Measurements from ENCODE around the gene ASB18. TPM values are rescaled to one million over a fixed set of nuclear protein-coding genes. Genes with fewer than 3 reads are reported as not detected.

The ASB18 gene
- total and polyA plus RNA-seq, 2 experiments from 2014 or later = not detected

GRCh38 chr2:236157815-236158498 lies 106.2 kb downstream of the ASB18 start:
- peak overlapping the region; percentile 80 for H3K4me2 ChIP-seq
- H4K20me1 ChIP-seq (replicated peaks; ENCODE audit: insufficient read depth) = no peaks in the 10 kb centered on the region
- TF ChIP-seq ZNF331 (CRISPR knock-in tag; IDR thresholded peaks at IDR 0.05; ENCODE audit: low read depth) (no peak), ZNF114 (CRISPR knock-in tag; IDR thresholded peaks at IDR 0.05) (no peak), EZH2phosphoT487 (IDR thresholded peaks at IDR 0.05; ENCODE audit: unreplicated experiment) (no peak), REST (IDR thresholded peaks at IDR 0.05; ENCODE audit: unreplicated experiment) (no peak)
- H3K36me3 Mint-ChIP-seq (ENCODE audit: low read depth) = peaks cover under 1% of the 10 kb centered on the region; the same call in 1 of the 3 replicates
- no peak overlapping the region for H3K27ac ChIP-seq (ENCODE audit: low read depth)
- H2AFZ ChIP-seq = no peak overlapping the region
- no peak for DNase-seq (ENCODE audit: low spot score)
- H3K9me3 Mint-ChIP-seq = peaks cover 8% of the 10 kb centered on the region
- H3K79me2 ChIP-seq (replicated peaks; ENCODE audit: insufficient read depth) = no peaks in the 10 kb centered on the region
- no peak overlapping the region for H3K27ac Mint-ChIP-seq
- H3K9me2 ChIP-seq (ENCODE audit: insufficient read depth) = no peaks in the 10 kb centered on the region
- peaks cover 33% of the 10 kb centered on the region for H3K4me1 ChIP-seq (ENCODE audit: insufficient read depth)
- H3K27me3 Mint-ChIP-seq (ENCODE audit: insufficient read depth, low read depth, poor library complexity) = peaks cover 75% of the 10 kb centered on the region
- peak overlapping the region; percentile 50; the same call in 1 of the 2 replicates for H3K4me3 ChIP-seq
- H3K4me3 Mint-ChIP-seq = peak overlapping the region; percentile 50; the same call in 1 of the 3 replicates
- H3K36me3 ChIP-seq (ENCODE audit: insufficient read depth) = no peaks in the 10 kb centered on the region
- no peak for ATAC-seq
- H3K27me3 ChIP-seq (ENCODE audit: insufficient read depth) = peaks cover 91% of the 10 kb centered on the region
- H3K4me1 Mint-ChIP-seq = peaks cover 42% of the 10 kb centered on the region
- peaks cover 23% of the 10 kb centered on the region; the same call in 1 of the 2 replicates for H3F3A ChIP-seq (replicated peaks; ENCODE audit: low read depth)

GRCh38 chr2:236157366-236157765 lies 106.8 kb downstream of the ASB18 start:
- H3K27ac Mint-ChIP-seq = no peak overlapping the region
- Histone ChIP-seq H3K4me2 (no peak overlapping the region), H3K27ac (ENCODE audit: low read depth) (no peak overlapping the region), H3K9me2 (ENCODE audit: insufficient read depth) (no peaks in the 10 kb centered on the region), H3F3A (replicated peaks; ENCODE audit: low read depth) (peaks cover 18% of the 10 kb centered on the region; the same call in 1 of the 2 replicates), H2AFZ (no peak overlapping the region), H3K4me1 (ENCODE audit: insufficient read depth) (peaks cover 27% of the 10 kb centered on the region), H3K36me3 (ENCODE audit: insufficient read depth) (no peaks in the 10 kb centered on the region), H3K79me2 (replicated peaks; ENCODE audit: insufficient read depth) (no peaks in the 10 kb centered on the region), H3K27me3 (ENCODE audit: insufficient read depth) (peaks cover 85% of the 10 kb centered on the region), H3K4me3 (no peak overlapping the region), H4K20me1 (replicated peaks; ENCODE audit: insufficient read depth) (no peaks in the 10 kb centered on the region)
- ATAC-seq = no peak
- H3K4me3 Mint-ChIP-seq = no peak overlapping the region
- peaks cover 14% of the 10 kb centered on the region for H3K9me3 Mint-ChIP-seq
- peaks cover 74% of the 10 kb centered on the region for H3K27me3 Mint-ChIP-seq (ENCODE audit: insufficient read depth, low read depth, poor library complexity)
- H3K36me3 Mint-ChIP-seq (ENCODE audit: low read depth) = peaks cover 5% of the 10 kb centered on the region; the same call in 2 of the 3 replicates
- H3K4me1 Mint-ChIP-seq = peaks cover 37% of the 10 kb centered on the region
- DNase-seq (ENCODE audit: low spot score) = no peak
- TF ChIP-seq POLR2AphosphoS5 (IDR thresholded peaks at IDR 0.05; ENCODE audit: low read depth) (no peak), EZH2 (IDR thresholded peaks at IDR 0.05; ENCODE audit: low read depth, unreplicated experiment) (no peak), NANOG (IDR thresholded peaks at IDR 0.05; ENCODE audit: borderline replicate concordance) (no peak), JUNB (IDR thresholded peaks at IDR 0.05; ENCODE audit: unreplicated experiment) (no peak), STAT1 (IDR thresholded peaks at IDR 0.05; ENCODE audit: unreplicated experiment) (no peak), EZH2phosphoT487 (IDR thresholded peaks at IDR 0.05; ENCODE audit: unreplicated experiment) (no peak), CTCF (conservative IDR thresholded peaks at IDR 0.05; ENCODE audit: low read depth in 2 of 2) (no peak)

All from GM23338 (cell line).